Measurements from ENCODE around the gene PPFIA3.

PPFIA3 gene

DNA sequence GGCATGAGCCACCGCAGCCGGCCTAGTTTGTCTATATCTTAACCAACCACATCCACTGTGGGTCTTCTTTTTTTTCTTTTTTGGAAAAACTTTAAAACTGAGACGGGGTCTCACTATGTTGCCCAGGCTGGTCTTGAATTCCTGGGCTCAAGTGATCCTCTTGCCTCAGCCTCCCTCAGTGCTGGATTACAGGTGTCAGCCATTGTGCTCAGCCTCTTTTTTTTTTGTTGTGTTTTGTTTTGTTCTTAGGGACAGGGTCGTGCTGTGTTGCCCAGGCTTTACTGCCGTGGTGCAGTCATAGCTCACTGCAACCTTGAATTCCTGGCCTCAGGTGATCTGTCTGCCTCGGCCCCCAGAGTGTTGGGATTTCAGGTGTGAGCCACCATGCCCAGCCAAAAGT is 26.7 kb upstream of the PPFIA3 start:
- Histone ChIP-seq H3K4me2 (ENCODE audit: low read length) (no peak overlapping the region), H3K9me3 (ENCODE audit: control insufficient read depth, low read length) (no peaks in the 10 kb centered on the region), H2AFZ (no peak overlapping the region), H3K79me2 (peaks cover 34% of the 10 kb centered on the region), H3K4me1 (peaks cover under 1% of the 10 kb centered on the region), H3K27ac (no peak overlapping the region), H3K36me3 (ENCODE audit: control insufficient read depth, insufficient read depth, low read length) (no peaks in the 10 kb centered on the region), H3K9ac (no peak overlapping the region), H3K4me3 (ENCODE audit: low read depth, low read length) (no peak overlapping the region), H3K27me3 (ENCODE audit: control insufficient read depth, insufficient read depth, low read length) (no peaks in the 10 kb centered on the region)
- TF ChIP-seq, protein P1, sequence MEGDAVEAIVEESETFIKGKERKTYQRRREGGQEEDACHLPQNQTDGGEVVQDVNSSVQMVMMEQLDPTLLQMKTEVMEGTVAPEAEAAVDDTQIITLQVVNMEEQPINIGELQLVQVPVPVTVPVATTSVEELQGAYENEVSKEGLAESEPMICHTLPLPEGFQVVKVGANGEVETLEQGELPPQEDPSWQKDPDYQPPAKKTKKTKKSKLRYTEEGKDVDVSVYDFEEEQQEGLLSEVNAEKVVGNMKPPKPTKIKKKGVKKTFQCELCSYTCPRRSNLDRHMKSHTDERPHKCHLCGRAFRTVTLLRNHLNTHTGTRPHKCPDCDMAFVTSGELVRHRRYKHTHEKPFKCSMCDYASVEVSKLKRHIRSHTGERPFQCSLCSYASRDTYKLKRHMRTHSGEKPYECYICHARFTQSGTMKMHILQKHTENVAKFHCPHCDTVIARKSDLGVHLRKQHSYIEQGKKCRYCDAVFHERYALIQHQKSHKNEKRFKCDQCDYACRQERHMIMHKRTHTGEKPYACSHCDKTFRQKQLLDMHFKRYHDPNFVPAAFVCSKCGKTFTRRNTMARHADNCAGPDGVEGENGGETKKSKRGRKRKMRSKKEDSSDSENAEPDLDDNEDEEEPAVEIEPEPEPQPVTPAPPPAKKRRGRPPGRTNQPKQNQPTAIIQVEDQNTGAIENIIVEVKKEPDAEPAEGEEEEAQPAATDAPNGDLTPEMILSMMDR (IDR thresholded peaks at IDR 0.05), result no peak

DNA sequence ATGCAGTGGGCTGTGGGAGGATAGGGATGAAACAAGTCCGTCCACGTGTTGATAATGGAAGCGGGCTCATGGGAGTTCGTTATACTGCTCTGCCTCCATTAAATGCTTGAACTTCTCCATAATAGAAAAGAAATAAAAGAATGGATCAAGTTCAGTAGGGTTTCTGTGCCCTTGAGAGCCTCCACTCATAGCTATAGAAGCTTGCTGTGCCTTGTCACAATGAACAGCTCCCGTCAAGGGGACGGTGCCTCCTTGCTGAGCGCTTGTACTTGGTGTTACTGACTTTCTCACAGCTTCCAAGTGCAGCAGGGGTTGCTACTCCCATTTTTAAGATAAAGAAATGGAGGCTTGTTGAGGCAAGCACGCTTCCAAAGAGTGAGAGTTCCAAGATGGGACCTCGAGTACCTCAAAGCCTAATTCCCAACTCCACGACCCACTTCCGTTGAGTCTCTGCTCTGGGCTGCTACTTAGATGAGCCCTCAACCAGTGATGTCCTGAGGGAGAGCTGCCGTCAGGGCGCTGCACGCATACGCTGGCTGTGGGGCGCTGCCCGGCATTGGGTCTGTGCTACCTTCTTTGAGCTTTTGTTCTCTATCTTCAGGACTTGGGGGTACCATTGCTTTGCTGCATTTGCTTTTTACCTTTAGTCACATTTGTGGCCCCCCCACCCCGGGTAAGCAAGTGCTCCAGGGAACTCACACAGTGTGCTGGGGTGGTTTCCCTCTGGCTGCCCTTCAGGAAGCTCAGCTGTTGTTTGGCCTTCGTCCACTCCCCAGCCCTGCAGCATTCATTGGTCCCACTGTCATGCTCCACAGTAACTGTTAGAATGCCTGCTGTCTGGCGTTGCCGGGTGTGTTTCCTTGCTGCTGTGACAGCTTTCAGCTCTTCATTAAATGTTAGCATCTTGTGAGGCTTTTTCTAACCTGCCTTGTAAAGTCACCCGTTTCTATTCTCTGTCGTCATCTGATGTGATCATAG is 24.6 kb upstream of the PPFIA3 start:
- Histone ChIP-seq H3K79me2 (peaks cover 37% of the 10 kb centered on the region), H3K27me3 (ENCODE audit: control insufficient read depth, insufficient read depth, low read length) (no peaks in the 10 kb centered on the region), H3K27ac (no peak overlapping the region), H3K36me3 (ENCODE audit: control insufficient read depth, insufficient read depth, low read length) (no peaks in the 10 kb centered on the region), H3K9me3 (ENCODE audit: control insufficient read depth, low read length) (no peaks in the 10 kb centered on the region), H3K9ac (no peak overlapping the region), H3K4me1 (no peaks in the 10 kb centered on the region), H3K4me3 (ENCODE audit: low read depth, low read length) (no peak overlapping the region), H3K4me2 (ENCODE audit: low read length) (no peak overlapping the region), H2AFZ (no peak overlapping the region)
- TF ChIP-seq, protein P1 (IDR thresholded peaks at IDR 0.05), result no peak

DNA sequence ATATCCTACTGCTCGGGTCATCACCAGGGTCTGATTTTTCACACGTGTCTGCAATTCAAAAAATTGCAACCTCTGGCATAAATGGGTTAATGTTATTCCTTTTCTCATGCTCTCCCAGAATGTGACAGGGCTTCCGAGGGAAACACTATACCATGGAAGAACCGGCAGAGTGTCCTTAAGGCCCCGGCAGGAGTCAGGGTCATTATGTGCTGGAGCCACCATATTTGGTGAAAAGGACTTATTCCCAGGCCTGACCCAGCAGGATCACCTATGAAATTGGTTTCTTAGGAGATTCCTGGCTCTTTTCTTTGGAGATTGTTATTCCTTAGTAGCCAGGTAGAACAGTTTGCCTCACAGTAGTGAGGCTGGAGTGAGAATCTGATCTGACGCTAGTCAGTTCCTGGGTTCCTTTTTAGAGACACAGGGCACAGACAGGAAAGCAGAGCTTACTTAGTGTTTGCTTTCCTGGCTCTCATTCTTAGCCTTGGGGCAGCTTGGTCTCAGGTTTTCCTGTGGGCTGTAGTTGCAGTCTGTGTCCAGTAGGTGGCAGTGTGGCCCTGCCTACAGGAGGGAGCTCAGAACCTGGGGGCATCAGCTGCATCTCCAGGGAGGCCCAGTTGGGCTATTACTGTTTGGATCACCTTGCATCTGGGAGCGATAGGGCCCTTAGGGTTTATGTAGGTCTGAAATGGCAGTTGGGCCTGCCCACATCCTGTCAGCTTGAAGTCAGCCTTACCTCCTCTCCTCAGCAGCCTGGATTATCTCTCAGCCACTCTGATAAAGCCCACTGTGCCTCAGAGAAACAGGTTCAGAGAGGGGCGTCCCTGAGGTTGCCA is 21.7 kb upstream of the PPFIA3 start:
- Histone ChIP-seq H3K9me3 (ENCODE audit: control insufficient read depth, low read length) (no peaks in the 10 kb centered on the region), H3K9ac (no peak overlapping the region), H3K4me1 (no peaks in the 10 kb centered on the region), H3K4me3 (ENCODE audit: low read depth, low read length) (no peak overlapping the region), H3K27me3 (ENCODE audit: control insufficient read depth, insufficient read depth, low read length) (no peaks in the 10 kb centered on the region), H2AFZ (no peak overlapping the region), H3K79me2 (peaks cover 29% of the 10 kb centered on the region), H3K36me3 (ENCODE audit: control insufficient read depth, insufficient read depth, low read length) (no peaks in the 10 kb centered on the region), H3K27ac (no peak overlapping the region), H3K4me2 (ENCODE audit: low read length) (no peak overlapping the region)
- TF ChIP-seq, protein P1 (IDR thresholded peaks at IDR 0.05), result peak; percentile 100

DNA sequence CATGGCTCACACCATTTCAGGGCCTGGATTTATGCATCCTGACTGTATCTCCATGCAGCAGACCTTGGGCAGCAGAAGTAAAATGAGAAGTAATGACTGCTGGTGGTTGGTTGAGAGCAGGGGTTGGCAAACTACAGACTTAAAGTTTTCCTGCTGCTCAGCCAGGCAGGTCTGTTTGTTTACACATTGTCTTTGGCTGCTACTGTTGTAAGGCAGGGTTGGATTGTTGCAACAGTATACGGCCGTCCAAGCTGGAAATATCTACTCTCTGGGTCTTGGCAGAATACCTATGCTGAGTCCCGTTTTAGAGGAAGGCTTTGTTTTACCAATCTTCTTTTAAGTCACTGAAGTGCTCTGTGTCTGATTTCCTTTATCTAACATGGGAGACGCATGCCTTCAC is 20.5 kb upstream of the PPFIA3 start:
- TF ChIP-seq, protein P1 (IDR thresholded peaks at IDR 0.05), result no peak
- Histone ChIP-seq H3K9me3 (ENCODE audit: control insufficient read depth, low read length) (no peaks in the 10 kb centered on the region), H3K4me1 (no peaks in the 10 kb centered on the region), H3K79me2 (peaks cover 23% of the 10 kb centered on the region), H3K27ac (no peak overlapping the region), H3K36me3 (ENCODE audit: control insufficient read depth, insufficient read depth, low read length) (no peaks in the 10 kb centered on the region), H3K4me3 (ENCODE audit: low read depth, low read length) (no peak overlapping the region), H3K4me2 (ENCODE audit: low read length) (no peak overlapping the region), H2AFZ (no peak overlapping the region), H3K27me3 (ENCODE audit: control insufficient read depth, insufficient read depth, low read length) (no peaks in the 10 kb centered on the region), H3K9ac (no peak overlapping the region)
